ENCODE data around the gene INPP5D.

The INPP5D gene

GRCh38 chr2:233026198-233026813 lies 33.8 kb upstream of the INPP5D start:
- Histone ChIP-seq H2BK120ac (ENCODE audit: low read depth, low read length) (no peak overlapping the region), H3K27ac (ENCODE audit: low read depth, low read length) (peak overlapping the region; percentile 67), H4K5ac (ENCODE audit: low read length) (no peak overlapping the region), H4K8ac (ENCODE audit: low read depth, low read length) (no peak overlapping the region), H3K27me3 (ENCODE audit: insufficient read depth, low read length, poor library complexity) (no peaks in the 10 kb centered on the region), H3K9ac (ENCODE audit: low read length) (no peak overlapping the region), H2BK15ac (replicated peaks; ENCODE audit: low read depth) (no peak overlapping the region), H3K4me1 (ENCODE audit: control insufficient read depth, low read depth, low read length) (peaks cover 3% of the 10 kb centered on the region), H2BK5ac (ENCODE audit: low read length) (no peak overlapping the region), H3K79me1 (ENCODE audit: low read length) (no peaks in the 10 kb centered on the region), H3K23ac (ENCODE audit: low read length) (no peak overlapping the region), H3K4ac (ENCODE audit: low read depth, low read length) (no peak overlapping the region), H3K4me3 (ENCODE audit: low read length) (no peak overlapping the region), H3K56ac (ENCODE audit: low read length) (no peak overlapping the region), H2AK5ac (ENCODE audit: low read length) (no peak overlapping the region), H3K18ac (ENCODE audit: low read length) (peak overlapping the region; percentile 23), H3K79me2 (ENCODE audit: control insufficient read depth, insufficient read depth, low read length) (no peaks in the 10 kb centered on the region), H3K36me3 (ENCODE audit: control insufficient read depth, insufficient read depth, low read length) (no peaks in the 10 kb centered on the region), H3K4me2 (ENCODE audit: low read length) (no peak overlapping the region)
- peak; percentile 87 for DNase-seq
- WGBS (ENCODE audit: extremely low coverage, insufficient coverage, low lambda C conversion rate), result no CpG with 5 or more reads among the region's 4 CpGs

GRCh38 chr2:233029321-233029720 lies 30.8 kb upstream of the INPP5D start:
- Histone ChIP-seq H4K8ac (ENCODE audit: low read depth, low read length) (no peak overlapping the region), H4K5ac (ENCODE audit: low read length) (no peak overlapping the region), H3K4me2 (ENCODE audit: low read length) (no peak overlapping the region), H3K56ac (ENCODE audit: low read length) (no peak overlapping the region), H3K18ac (ENCODE audit: low read length) (no peak overlapping the region), H3K9ac (ENCODE audit: low read length) (no peak overlapping the region), H2BK120ac (ENCODE audit: low read depth, low read length) (no peak overlapping the region), H3K79me1 (ENCODE audit: low read length) (no peaks in the 10 kb centered on the region), H3K27me3 (ENCODE audit: insufficient read depth, low read length, poor library complexity) (no peaks in the 10 kb centered on the region), H3K4me1 (ENCODE audit: control insufficient read depth, low read depth, low read length) (peaks cover 3% of the 10 kb centered on the region), H2BK5ac (ENCODE audit: low read length) (no peak overlapping the region), H2BK15ac (replicated peaks; ENCODE audit: low read depth) (no peak overlapping the region), H3K23ac (ENCODE audit: low read length) (no peak overlapping the region), H3K4me3 (ENCODE audit: low read length) (no peak overlapping the region), H3K36me3 (ENCODE audit: control insufficient read depth, insufficient read depth, low read length) (no peaks in the 10 kb centered on the region), H3K4ac (ENCODE audit: low read depth, low read length) (no peak overlapping the region), H3K79me2 (ENCODE audit: control insufficient read depth, insufficient read depth, low read length) (no peaks in the 10 kb centered on the region), H2AK5ac (ENCODE audit: low read length) (no peak overlapping the region), H3K27ac (ENCODE audit: low read depth, low read length) (no peak overlapping the region)
- DNase-seq, result no peak
- WGBS (ENCODE audit: extremely low coverage, insufficient coverage, low lambda C conversion rate), result no CpG with 5 or more reads among the region's 9 CpGs

GRCh38 chr2:233031556-233032500 lies 28.3 kb upstream of the INPP5D start:
- no peak for DNase-seq
- H4K8ac ChIP-seq (ENCODE audit: low read depth, low read length), result no peak overlapping the region
- H2BK15ac ChIP-seq (replicated peaks; ENCODE audit: low read depth), result no peak overlapping the region
- no peaks in the 10 kb centered on the region for H3K79me2 ChIP-seq (ENCODE audit: control insufficient read depth, insufficient read depth, low read length)
- H3K4ac ChIP-seq (ENCODE audit: low read depth, low read length), result no peak overlapping the region
- no peaks in the 10 kb centered on the region for H3K36me3 ChIP-seq (ENCODE audit: control insufficient read depth, insufficient read depth, low read length)
- no CpG with 5 or more reads among the region's 27 CpGs for WGBS (ENCODE audit: extremely low coverage, insufficient coverage, low lambda C conversion rate)
- H3K4me1 ChIP-seq (ENCODE audit: control insufficient read depth, low read depth, low read length), result no peaks in the 10 kb centered on the region
- no peak overlapping the region for H2BK120ac ChIP-seq (ENCODE audit: low read depth, low read length)
- no peaks in the 10 kb centered on the region for H3K79me1 ChIP-seq (ENCODE audit: low read length)
- H3K27ac ChIP-seq (ENCODE audit: low read depth, low read length), result no peak overlapping the region
- no peak overlapping the region for H3K4me3 ChIP-seq (ENCODE audit: low read length)
- no peak overlapping the region for H3K18ac ChIP-seq (ENCODE audit: low read length)
- H3K56ac ChIP-seq (ENCODE audit: low read length), result peak overlapping the region; percentile 42
- no peak overlapping the region for H3K9ac ChIP-seq (ENCODE audit: low read length)
- H3K23ac ChIP-seq (ENCODE audit: low read length), result no peak overlapping the region
- H3K27me3 ChIP-seq (ENCODE audit: insufficient read depth, low read length, poor library complexity), result no peaks in the 10 kb centered on the region
- no peak overlapping the region for H2BK5ac ChIP-seq (ENCODE audit: low read length)
- no peak overlapping the region for H4K5ac ChIP-seq (ENCODE audit: low read length)
- no peak overlapping the region for H2AK5ac ChIP-seq (ENCODE audit: low read length)
- H3K4me2 ChIP-seq (ENCODE audit: low read length), result no peak overlapping the region

GRCh38 chr2:233032551-233033320 lies 27.4 kb upstream of the INPP5D start, which contains the start of gene NEU2:
Gene NEU2 (plus strand): TSS chr2:233032672. CDS start chr2:233032672, 0 bp downstream.
- Histone ChIP-seq H2AK5ac (ENCODE audit: low read length) (no peak within 1 kb of the TSS), H3K23ac (ENCODE audit: low read length) (no peak within 1 kb of the TSS), H3K4me3 (ENCODE audit: low read length) (no peak within 1 kb of the TSS), H3K4me2 (ENCODE audit: low read length) (no peak within 1 kb of the TSS), H4K8ac (ENCODE audit: low read depth, low read length) (no peak within 1 kb of the TSS), H3K4ac (ENCODE audit: low read depth, low read length) (no peak within 1 kb of the TSS), H3K18ac (ENCODE audit: low read length) (no peak within 1 kb of the TSS), H3K79me1 (ENCODE audit: low read length) (no peaks in the 10 kb centered on the region), H3K9ac (ENCODE audit: low read length) (no peak within 1 kb of the TSS), H2BK5ac (ENCODE audit: low read length) (no peak within 1 kb of the TSS), H4K5ac (ENCODE audit: low read length) (no peak within 1 kb of the TSS), H3K79me2 (ENCODE audit: control insufficient read depth, insufficient read depth, low read length) (no peaks in the 10 kb centered on the region), H2BK15ac (replicated peaks; ENCODE audit: low read depth) (no peak within 1 kb of the TSS), H3K36me3 (ENCODE audit: control insufficient read depth, insufficient read depth, low read length) (no peaks in the 10 kb centered on the region), H2BK120ac (ENCODE audit: low read depth, low read length) (no peak within 1 kb of the TSS), H3K27ac (ENCODE audit: low read depth, low read length) (no peak within 1 kb of the TSS), H3K56ac (ENCODE audit: low read length) (peak within 1 kb of the TSS; percentile 42), H3K4me1 (ENCODE audit: control insufficient read depth, low read depth, low read length) (no peaks in the 10 kb centered on the region), H3K27me3 (ENCODE audit: insufficient read depth, low read length, poor library complexity) (no peaks in the 10 kb centered on the region)
- no peak for DNase-seq
- no CpG with 5 or more reads among the region's 13 CpGs for WGBS (ENCODE audit: extremely low coverage, insufficient coverage, low lambda C conversion rate)

- Histone ChIP-seq H3K4me2 (ENCODE audit: low read length) (no peak overlapping the region), H2BK120ac (ENCODE audit: low read depth, low read length) (no peak overlapping the region), H3K9ac (ENCODE audit: low read length) (no peak overlapping the region), H4K5ac (ENCODE audit: low read length) (no peak overlapping the region), H3K4me1 (ENCODE audit: control insufficient read depth, low read depth, low read length) (no peaks in the 10 kb centered on the region), H2BK5ac (ENCODE audit: low read length) (no peak overlapping the region), H3K27me3 (ENCODE audit: insufficient read depth, low read length, poor library complexity) (no peaks in the 10 kb centered on the region), H3K36me3 (ENCODE audit: control insufficient read depth, insufficient read depth, low read length) (no peaks in the 10 kb centered on the region), H3K27ac (ENCODE audit: low read depth, low read length) (no peak overlapping the region), H2AK5ac (ENCODE audit: low read length) (no peak overlapping the region), H3K4me3 (ENCODE audit: low read length) (no peak overlapping the region), H3K23ac (ENCODE audit: low read length) (no peak overlapping the region), H2BK15ac (replicated peaks; ENCODE audit: low read depth) (no peak overlapping the region), H3K79me1 (ENCODE audit: low read length) (no peaks in the 10 kb centered on the region), H3K18ac (ENCODE audit: low read length) (no peak overlapping the region), H3K56ac (ENCODE audit: low read length) (no peak overlapping the region), H3K4ac (ENCODE audit: low read depth, low read length) (no peak overlapping the region), H3K79me2 (ENCODE audit: control insufficient read depth, insufficient read depth, low read length) (no peaks in the 10 kb centered on the region), H4K8ac (ENCODE audit: low read depth, low read length) (no peak overlapping the region)
- DNase-seq, result no peak
- WGBS (ENCODE audit: extremely low coverage, insufficient coverage, low lambda C conversion rate), result no CpG with 5 or more reads among the region's 9 CpGs
Measured at GRCh38 chr2:233033672-233034071, 26.5 kb upstream of the INPP5D start.

Measured in mesendoderm (in vitro differentiated cells).